Smooth muscle cell (in vitro differentiated cells): ENCODE results near the gene SUGCT. TPM values are rescaled to one million over a fixed set of nuclear protein-coding genes. Genes with fewer than 3 reads are reported as not detected.

Experiments used
- DNase-seq: peaks from one replicate; lab custom pipeline; 2025; ENCODE audit not compliant: unreplicated experiment; lab: John Stamatoyannopoulos, UW
- H2AFZ ChIP-seq: fragments of 200-600 bp; sonication (generic); 2 replicates; pipeline ENCODE4 v1.6.0; 2016; ENCODE audit warnings: antibody characterized with exemption, low read depth, mild to moderate bottlenecking
- H3F3A ChIP-seq: fragments of 200-600 bp; sonication (generic); 2 replicates; pipeline ENCODE4 v1.6.0; 2017; ENCODE audit warnings: antibody characterized with exemption, low read depth
- H3K27ac ChIP-seq: fragments of 200-600 bp; sonication (generic); 2 replicates; pipeline ENCODE4 v1.5.1; 2016; ENCODE audit warnings: low read depth, mild to moderate bottlenecking
- H3K27me3 ChIP-seq: fragments of 200-600 bp; sonication (generic); 2 replicates; pipeline ENCODE4 v1.6.1; 2016; ENCODE audit warnings: low read depth, mild to moderate bottlenecking
- H3K36me3 ChIP-seq: fragments of 200-600 bp; sonication (generic); 2 replicates; pipeline ENCODE4 v1.5.1; 2016; ENCODE audit warnings: low read depth
- H3K4me1 ChIP-seq: fragments of 200-600 bp; sonication (generic); 2 replicates; pipeline ENCODE4 v1.5.1; 2016; ENCODE audit warnings: low read depth
- H3K4me2 ChIP-seq: fragments of 200-600 bp; sonication (generic); 2 replicates; pipeline ENCODE4 v1.6.0; 2016; ENCODE audit warnings: mild to moderate bottlenecking
- H3K4me3 ChIP-seq: fragments of 200-600 bp; sonication (generic); 2 replicates; pipeline ENCODE4 v1.5.1; 2016; ENCODE audit warnings: mild to moderate bottlenecking
- H3K79me2 ChIP-seq: fragments of 200-600 bp; sonication (generic); 2 replicates; pipeline ENCODE4 v1.6.0; 2016; ENCODE audit warnings: low read depth, mild to moderate bottlenecking
- H3K9ac ChIP-seq: fragments of 200-600 bp; sonication (generic); 2 replicates; pipeline ENCODE4 v1.6.0; 2016; ENCODE audit warnings: low read depth
- H3K9me3 ChIP-seq: fragments of 200-600 bp; sonication (generic); replicated peaks from 2 replicates; pipeline ENCODE4 v1.5.1; 2016; ENCODE audit warnings: low read depth
- H4K20me1 ChIP-seq: fragments of 200-600 bp; sonication (generic); 2 replicates; pipeline ENCODE4 v1.6.0; 2016; ENCODE audit warnings: low read depth
- WGBS: methylation state at CpG from one replicate; pipeline ENCODE4 v1.1.7; 2016; ENCODE audit warnings: low lambda C conversion rate; 5-methylcytosine and 5-hydroxymethylcytosine counted together
- polyA plus RNA-seq: library from polyadenylated mRNA; unstranded; fragments of >200 nt; fragmentation: Nextera tagmentation; extraction: Ambion mirVana; gene quantifications from 2 replicates; pipeline ENCODE4 v1.2.1, GENCODE V29; 2016
- total RNA-seq: library from RNA; depleted of rRNA; stranded (reverse); fragments of >200 nt; gene quantifications from 2 replicates; pipeline ENCODE4 v1.2.3, GENCODE V29; 2014
- TF ChIP-seq, protein P1 (sequence below): fragments of 200-600 bp; sonication (generic); IDR thresholded peaks from 2 replicates; pipeline ENCODE4 v1.5.1; 2017; ENCODE audit warnings: borderline replicate concordance, mild to moderate bottlenecking, antibody characterized with exemption; ENCODE audit not compliant: insufficient read depth, poor library complexity, severe bottlenecking

Gene SUGCT
- total and polyA plus RNA-seq, 2 experiments from 2014 or later: 16.9 to 65.8 TPM

DNA sequence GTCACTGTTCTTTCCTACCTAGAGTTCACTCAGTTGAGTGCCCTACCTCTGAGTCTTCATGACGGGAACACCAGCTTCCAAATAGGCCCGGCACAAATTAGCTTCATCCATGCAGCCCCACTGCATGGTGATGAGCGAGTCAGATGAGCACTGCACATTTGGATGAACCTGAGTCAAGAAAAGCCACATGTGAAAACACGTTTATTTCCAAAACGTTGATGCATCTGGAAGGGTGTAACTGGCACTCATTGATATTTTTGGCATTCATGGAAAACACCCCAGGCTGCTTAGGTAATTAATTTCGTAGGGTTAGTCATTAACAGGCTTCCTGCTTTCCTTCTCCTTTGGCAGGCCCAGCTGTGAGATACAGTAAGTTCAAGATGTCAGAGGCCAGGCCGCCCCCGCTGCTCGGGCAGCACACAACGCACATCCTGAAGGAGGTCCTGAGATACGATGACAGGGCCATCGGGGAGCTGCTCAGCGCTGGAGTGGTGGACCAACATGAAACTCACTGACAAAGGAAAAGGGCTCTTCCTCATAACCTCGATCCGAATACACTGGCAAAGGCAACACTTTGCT is 725.2 kb downstream of the SUGCT start:
- DNase-seq: no peak
- WGBS: 82% methylated on average over 15 of the region's 15 CpGs
- no peak overlapping the region for H3K9ac ChIP-seq
- no peaks in the 10 kb centered on the region for H3K9me3 ChIP-seq
- H3K4me1 ChIP-seq: peaks cover 2% of the 10 kb centered on the region
- no peaks in the 10 kb centered on the region for H3K27me3 ChIP-seq
- H4K20me1 ChIP-seq: no peaks in the 10 kb centered on the region
- H3K4me2 ChIP-seq: no peak overlapping the region
- H3K27ac ChIP-seq: no peak overlapping the region
- no peak overlapping the region for H3K4me3 ChIP-seq
- no peaks in the 10 kb centered on the region for H3K36me3 ChIP-seq
- TF ChIP-seq, protein P1, sequence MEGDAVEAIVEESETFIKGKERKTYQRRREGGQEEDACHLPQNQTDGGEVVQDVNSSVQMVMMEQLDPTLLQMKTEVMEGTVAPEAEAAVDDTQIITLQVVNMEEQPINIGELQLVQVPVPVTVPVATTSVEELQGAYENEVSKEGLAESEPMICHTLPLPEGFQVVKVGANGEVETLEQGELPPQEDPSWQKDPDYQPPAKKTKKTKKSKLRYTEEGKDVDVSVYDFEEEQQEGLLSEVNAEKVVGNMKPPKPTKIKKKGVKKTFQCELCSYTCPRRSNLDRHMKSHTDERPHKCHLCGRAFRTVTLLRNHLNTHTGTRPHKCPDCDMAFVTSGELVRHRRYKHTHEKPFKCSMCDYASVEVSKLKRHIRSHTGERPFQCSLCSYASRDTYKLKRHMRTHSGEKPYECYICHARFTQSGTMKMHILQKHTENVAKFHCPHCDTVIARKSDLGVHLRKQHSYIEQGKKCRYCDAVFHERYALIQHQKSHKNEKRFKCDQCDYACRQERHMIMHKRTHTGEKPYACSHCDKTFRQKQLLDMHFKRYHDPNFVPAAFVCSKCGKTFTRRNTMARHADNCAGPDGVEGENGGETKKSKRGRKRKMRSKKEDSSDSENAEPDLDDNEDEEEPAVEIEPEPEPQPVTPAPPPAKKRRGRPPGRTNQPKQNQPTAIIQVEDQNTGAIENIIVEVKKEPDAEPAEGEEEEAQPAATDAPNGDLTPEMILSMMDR: no peak
- no peak overlapping the region for H2AFZ ChIP-seq
- no peaks in the 10 kb centered on the region for H3F3A ChIP-seq
- no peaks in the 10 kb centered on the region for H3K79me2 ChIP-seq

DNA sequence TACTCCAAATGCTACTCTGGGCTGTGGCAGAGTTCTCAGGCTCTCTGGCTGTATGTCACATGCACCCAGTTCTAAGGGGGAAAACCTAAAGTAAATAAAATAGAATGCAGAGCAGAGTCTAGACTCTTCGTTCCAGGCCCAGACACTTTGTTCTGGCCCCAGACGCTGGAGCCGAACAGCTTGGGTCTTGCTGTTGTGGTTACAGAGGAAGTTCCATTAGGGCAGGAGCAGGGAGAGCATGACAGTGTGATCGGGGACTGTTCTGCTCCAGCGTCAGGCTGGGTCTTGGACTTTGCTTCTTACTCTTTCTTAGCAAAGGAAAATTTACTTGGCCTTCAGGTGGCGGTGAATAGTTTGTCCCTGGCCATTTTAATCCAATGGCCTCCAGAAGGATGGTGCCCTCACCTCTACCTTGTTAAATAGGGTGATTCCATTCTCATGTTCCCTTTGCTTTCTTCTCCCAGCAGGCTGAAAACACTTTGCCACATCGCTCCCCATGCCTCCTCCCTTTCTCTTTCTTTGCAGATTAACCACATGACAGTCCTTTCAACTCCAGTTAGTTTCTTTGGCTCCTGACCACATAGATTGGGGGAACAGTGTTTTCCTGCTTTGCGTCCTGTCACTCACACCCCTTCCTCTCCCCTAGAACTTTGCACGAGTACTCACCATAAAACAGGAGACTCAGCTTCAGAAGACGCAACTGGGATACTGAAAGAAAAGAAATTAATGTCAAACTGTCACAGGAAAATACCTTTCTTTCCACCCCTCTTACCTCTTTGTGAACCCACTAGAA is 730.8 kb downstream of the SUGCT start:
- Histone ChIP-seq H3K27ac (peak overlapping the region; percentile 35), H3K9me3 (no peaks in the 10 kb centered on the region), H4K20me1 (no peaks in the 10 kb centered on the region)

DNA sequence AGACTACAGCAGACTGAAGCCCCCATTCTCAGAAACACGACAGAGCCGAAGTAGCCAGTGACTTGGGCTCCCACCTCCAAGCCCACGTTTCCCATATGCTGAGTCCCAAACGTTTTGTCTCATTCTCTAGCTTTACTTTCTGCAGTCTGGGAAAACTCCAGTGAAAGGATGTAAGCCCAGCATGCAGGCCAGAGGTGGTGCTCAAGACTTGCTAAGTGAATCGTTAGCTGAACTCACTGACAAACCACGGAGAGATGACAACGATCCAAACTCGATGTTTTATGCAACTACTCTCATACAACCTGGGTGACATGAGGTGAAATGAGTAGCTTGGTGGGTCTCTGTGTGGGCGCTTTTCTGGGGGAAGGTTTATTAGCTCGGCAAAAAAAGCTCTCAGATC is 731.8 kb downstream of the SUGCT start:
- no peak for DNase-seq
- H3K79me2 ChIP-seq: no peaks in the 10 kb centered on the region
- H3K9me3 ChIP-seq: no peaks in the 10 kb centered on the region
- H3K4me3 ChIP-seq: no peak overlapping the region
- H2AFZ ChIP-seq: no peak overlapping the region
- peaks cover 3% of the 10 kb centered on the region for H3K4me1 ChIP-seq
- H4K20me1 ChIP-seq: no peaks in the 10 kb centered on the region
- H3F3A ChIP-seq: no peaks in the 10 kb centered on the region
- H3K27me3 ChIP-seq: no peaks in the 10 kb centered on the region
- TF ChIP-seq, protein P1: no peak
- peaks cover 3% of the 10 kb centered on the region for H3K36me3 ChIP-seq
- no peak overlapping the region for H3K9ac ChIP-seq
- 78% methylated on average over 10 of the region's 10 CpGs for WGBS
- no peak overlapping the region for H3K4me2 ChIP-seq
- H3K27ac ChIP-seq: no peak overlapping the region

More for the DNA sequence above, 730.8 kb downstream of the SUGCT start:
- H3K9ac ChIP-seq: no peak overlapping the region
- H3K4me3 ChIP-seq: no peak overlapping the region
- H2AFZ ChIP-seq: no peak overlapping the region
- no peaks in the 10 kb centered on the region for H3K79me2 ChIP-seq
- H3K27me3 ChIP-seq: no peaks in the 10 kb centered on the region
- 80% methylated on average over 10 of the region's 10 CpGs for WGBS
- TF ChIP-seq, protein P1: no peak
- no peak overlapping the region for H3K4me2 ChIP-seq
- no peaks in the 10 kb centered on the region for H3F3A ChIP-seq
- H3K36me3 ChIP-seq: peaks cover 3% of the 10 kb centered on the region
- DNase-seq: no peak
- H3K4me1 ChIP-seq: peaks cover 3% of the 10 kb centered on the region
